Activated CD4-positive, alpha-beta memory T cell treated with anti-CD3 and anti-CD28 coated beads for 36 hours (primary cell): ENCODE measurements around the gene ATP5PB. TPM values are rescaled to one million over a fixed set of nuclear protein-coding genes. Genes with fewer than 3 reads are reported as not detected.

Experiments used
- CTCF ChIA-PET: fragments of 350-600 bp; sonication (Branson Sonifier 250); formaldehyde crosslinking; loops from one replicate; lab custom pipeline; 2021; ENCODE audit warnings: antibody characterized with exemption, inconsistent platforms; lab: Charles Lee
- POLR2A ChIA-PET: fragments of 350-600 bp; sonication (Branson Sonifier 250); formaldehyde crosslinking; loops from one replicate; lab custom pipeline; 2021; ENCODE audit warnings: antibody characterized with exemption; lab: Charles Lee
- DNase-seq: peaks from one replicate; pipeline ENCODE4 v3.0.0-alpha.2; 2020
- H3K27ac Mint-ChIP-seq: one replicate; pipeline ENCODE4 v1.8.0; 2021; ENCODE audit warnings: mixed read lengths
- H3K27me3 Mint-ChIP-seq: one replicate; pipeline ENCODE4 v1.8.0; 2021; ENCODE audit warnings: mixed read lengths
- H3K36me3 Mint-ChIP-seq: one replicate; pipeline ENCODE4 v1.8.0; 2021; ENCODE audit warnings: mixed read lengths
- H3K4me1 Mint-ChIP-seq: one replicate; pipeline ENCODE4 v1.8.0; 2021; ENCODE audit warnings: low read depth, mixed read lengths
- H3K4me3 Mint-ChIP-seq: one replicate; pipeline ENCODE4 v1.8.0; 2021; ENCODE audit warnings: mild to moderate bottlenecking, mixed read lengths
- H3K9me3 Mint-ChIP-seq: one replicate; pipeline ENCODE4 v1.8.0; 2021; ENCODE audit warnings: mixed read lengths
- intact Hi-C: fragments of 100-400 bp; cut with micrococcal nuclease; formaldehyde crosslinking; loops from one replicate; pipeline ENCODE4 v1.15.1; 2023
- total RNA-seq, 2 experiments: library from RNA; stranded (reverse); gene quantifications; one replicate each; pipeline ENCODE4 v1.2.3, GENCODE V29; 2021

ATP5PB gene
- total RNA-seq, 2 experiments from 2014 or later, result 300 to 302 TPM

DNA sequence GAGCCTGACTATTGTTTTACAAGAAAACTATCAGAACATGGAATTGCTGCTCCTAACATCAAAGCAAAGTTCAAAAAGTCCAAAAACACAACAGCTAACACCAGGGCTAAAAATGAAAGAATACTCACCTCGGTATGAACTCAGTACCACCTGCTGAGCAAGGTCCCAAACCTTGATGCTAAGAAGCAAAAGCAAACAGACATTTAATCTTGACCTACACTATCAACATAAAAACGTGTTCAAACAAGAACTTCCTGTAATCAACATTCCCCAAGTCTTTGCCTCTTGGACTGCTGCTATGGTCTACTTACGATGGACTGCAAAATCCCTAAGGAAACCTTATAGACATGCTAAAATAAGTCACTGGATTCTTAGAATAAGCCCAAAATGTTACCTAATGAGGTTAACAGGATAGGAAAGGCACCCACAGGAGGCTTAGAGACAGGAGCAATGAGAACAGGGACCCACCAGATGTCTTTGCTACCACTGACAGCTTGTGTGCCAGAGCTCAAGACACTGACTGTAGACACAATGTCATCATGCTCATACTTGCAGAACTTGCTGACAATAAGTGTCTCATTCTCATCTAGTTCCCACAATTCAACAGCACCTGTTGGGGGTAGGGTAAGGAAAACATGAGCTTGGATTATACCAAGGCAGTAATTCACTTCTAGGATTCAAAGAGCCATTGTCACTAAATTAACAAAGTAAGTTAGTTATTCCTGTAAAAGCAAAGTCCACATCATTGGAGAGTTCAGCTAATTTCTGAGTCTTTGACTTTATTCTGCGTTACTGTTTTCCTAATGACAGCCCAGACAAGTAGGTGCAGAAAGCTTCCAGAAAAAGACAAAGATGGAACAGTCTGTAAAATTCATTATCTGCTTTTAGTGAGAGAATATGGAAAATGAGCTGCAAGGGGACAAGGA is 2.0 kb upstream of the ATP5PB start:
- Mint-ChIP-seq H3K27me3 (no peaks in the 10 kb centered on the region), H3K9me3 (no peaks in the 10 kb centered on the region), H3K36me3 (peaks cover 48% of the 10 kb centered on the region), H3K4me3 (peak overlapping the region; percentile 100), H3K4me1 (peaks cover 72% of the 10 kb centered on the region), H3K27ac (peak overlapping the region; percentile 94)
- intact Hi-C loops, result loop anchor here (5.0 to 10.0 kb wide), 3 partner anchors 245 to 572 kb away; partner anchors contain the start of genes CD53, CEPT1, DENND2D and DRAM2
- no peak for DNase-seq
- ChIA-PET CTCF (interaction anchor here (1.0 to 3.1 kb wide), 11 partner anchors 10 to 322 kb away, joined by 3 to 11 read pairs (median 5); no protein-coding TSS in a partner anchor), POLR2A (interaction anchor here (0.6 to 1.7 kb wide), 7 partner anchors 9 to 813 kb away, joined by 3 to 5 read pairs (median 3); no protein-coding TSS in a partner anchor)

DNA sequence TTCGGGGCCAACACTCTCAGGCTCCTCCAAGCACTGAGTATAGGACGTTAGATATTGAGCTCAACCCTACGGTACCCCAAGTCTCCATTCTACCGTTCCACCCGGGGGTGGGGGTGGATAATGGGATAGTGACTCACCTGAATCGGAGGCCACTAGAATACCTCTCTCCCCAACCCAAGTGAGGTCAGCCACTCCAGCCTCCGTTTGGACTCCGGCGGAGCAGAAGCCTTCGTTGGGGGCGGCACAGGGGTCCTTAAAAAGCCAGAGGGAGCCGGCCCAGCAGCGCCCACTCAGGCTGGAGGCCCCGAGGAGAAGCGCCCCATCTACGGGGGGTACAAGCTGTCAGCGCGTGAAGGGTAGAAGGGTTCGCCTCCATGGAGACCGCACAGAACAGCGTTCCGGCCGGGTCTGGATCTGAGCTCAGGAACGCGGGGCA is 764 bp upstream of the ATP5PB start:
- peaks cover 35% of the 10 kb centered on the region for H3K36me3 Mint-ChIP-seq
- intact Hi-C loops, result loop anchor here (2.0 to 10.0 kb wide), 6 partner anchors 58 to 1110 kb away; partner anchors contain the start of genes CD53, CEPT1, DENND2D and DRAM2
- no peaks in the 10 kb centered on the region for H3K9me3 Mint-ChIP-seq

DNA sequence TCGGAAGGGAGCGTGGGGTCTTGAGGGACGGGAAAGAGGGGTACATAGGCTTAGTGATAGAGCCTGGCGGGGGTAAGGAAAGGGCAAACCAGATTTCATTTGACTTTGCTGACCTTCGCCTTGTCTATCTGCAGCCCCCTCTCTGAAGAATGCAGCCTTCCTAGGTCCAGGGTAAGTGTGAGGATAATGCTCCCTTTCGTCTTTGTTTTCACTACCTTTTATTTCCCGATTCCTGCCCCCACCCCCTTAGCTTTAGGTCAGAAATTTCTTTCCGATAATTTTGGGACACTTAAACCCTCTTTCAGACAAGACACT is 396 bp downstream of the ATP5PB start:
- ChIA-PET POLR2A (interaction anchor here (1.4 to 1.6 kb wide), 2 partner anchors 11 to 47 kb away, joined by 3 read pairs; no protein-coding TSS in a partner anchor), CTCF (interaction anchor here (0.6 to 3.1 kb wide), 6 partner anchors 44 to 305 kb away, joined by 3 to 11 read pairs (median 7); no protein-coding TSS in a partner anchor)
- Mint-ChIP-seq H3K9me3 (no peaks in the 10 kb centered on the region), H3K4me1 (peaks cover 74% of the 10 kb centered on the region), H3K27ac (peak overlapping the region; percentile 94), H3K4me3 (peak overlapping the region; percentile 100), H3K27me3 (no peaks in the 10 kb centered on the region), H3K36me3 (peaks cover 31% of the 10 kb centered on the region)
- intact Hi-C loops, result loop anchor here (1.0 to 10.0 kb wide), 8 partner anchors 22 to 1111 kb away; partner anchors contain the start of genes CD53, CEPT1, DDX20 and DENND2D
- DNase-seq, result no peak

More for the DNA sequence above, 764 bp upstream of the ATP5PB start:
- ChIA-PET CTCF (interaction anchor here (0.7 to 3.1 kb wide), 13 partner anchors 8 to 321 kb away, joined by 3 to 11 read pairs (median 5); no protein-coding TSS in a partner anchor), POLR2A (interaction anchor here (0.5 to 1.7 kb wide), 7 partner anchors 10 to 1062 kb away, joined by 3 to 5 read pairs (median 4); no protein-coding TSS in a partner anchor)
- H3K4me1 Mint-ChIP-seq, result peaks cover 72% of the 10 kb centered on the region
- peak; percentile 50 for DNase-seq
- H3K4me3 Mint-ChIP-seq, result peak overlapping the region; percentile 100
- no peaks in the 10 kb centered on the region for H3K27me3 Mint-ChIP-seq
- peak overlapping the region; percentile 94 for H3K27ac Mint-ChIP-seq

DNA sequence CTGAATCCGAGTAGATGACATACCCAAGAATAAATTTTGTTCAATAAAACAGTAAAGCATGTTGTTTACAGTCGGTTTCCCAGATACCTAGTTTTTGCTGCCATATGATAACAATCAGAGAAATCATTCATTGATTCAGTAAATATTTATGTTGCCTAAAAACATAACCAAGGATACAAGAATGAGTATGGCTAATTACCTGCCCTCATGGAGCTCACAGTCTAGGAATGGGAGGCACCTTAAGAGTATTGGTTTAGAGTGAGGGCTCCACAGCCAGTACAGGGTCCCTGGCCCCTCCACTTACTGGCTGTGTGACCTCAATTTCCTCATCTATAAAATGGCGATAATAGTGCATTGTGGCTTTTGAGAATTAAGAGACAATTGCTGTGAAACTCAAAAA is 921 bp downstream of the ATP5PB start:
- Mint-ChIP-seq H3K4me3 (peak overlapping the region; percentile 100), H3K9me3 (no peaks in the 10 kb centered on the region), H3K27ac (peak overlapping the region; percentile 94), H3K36me3 (peaks cover 35% of the 10 kb centered on the region), H3K4me1 (peaks cover 74% of the 10 kb centered on the region), H3K27me3 (no peaks in the 10 kb centered on the region)
- DNase-seq, result no peak
- intact Hi-C loops, result no loop called here
- ChIA-PET POLR2A (interaction anchor here (1.4 kb wide), 1 partner anchor 11 kb away, joined by 3 read pairs; no protein-coding TSS in a partner anchor), CTCF (no interaction called here)

DNA sequence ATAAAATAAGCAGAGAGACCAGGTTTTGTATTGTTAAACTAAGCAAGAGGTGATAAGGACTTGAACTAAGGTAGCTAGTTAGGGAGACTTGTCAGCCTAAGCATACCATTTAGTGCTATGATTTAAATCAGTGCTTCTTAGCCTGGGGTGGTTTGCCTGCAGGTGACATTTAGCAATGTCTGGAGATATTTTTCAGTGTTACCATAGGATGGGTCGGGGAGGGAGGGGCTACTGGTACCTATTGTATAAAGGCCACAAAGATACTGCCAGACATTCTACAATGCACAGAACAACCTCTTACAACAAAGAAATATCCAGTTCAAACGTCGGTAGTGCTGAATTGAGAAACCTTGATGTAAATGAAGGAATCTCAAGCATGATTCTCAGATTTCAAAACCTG is 3.3 kb downstream of the ATP5PB start:
- intact Hi-C loops, result no loop called here
- Mint-ChIP-seq H3K27me3 (no peaks in the 10 kb centered on the region), H3K4me3 (no peak overlapping the region), H3K4me1 (peaks cover 65% of the 10 kb centered on the region), H3K36me3 (peaks cover 46% of the 10 kb centered on the region), H3K9me3 (no peaks in the 10 kb centered on the region), H3K27ac (no peak overlapping the region)
- ChIA-PET POLR2A (no interaction called here), CTCF (interaction anchor here (0.7 to 2.0 kb wide), 5 partner anchors 16 to 315 kb away, joined by 3 to 8 read pairs (median 4); no protein-coding TSS in a partner anchor)
- no peak for DNase-seq

DNA sequence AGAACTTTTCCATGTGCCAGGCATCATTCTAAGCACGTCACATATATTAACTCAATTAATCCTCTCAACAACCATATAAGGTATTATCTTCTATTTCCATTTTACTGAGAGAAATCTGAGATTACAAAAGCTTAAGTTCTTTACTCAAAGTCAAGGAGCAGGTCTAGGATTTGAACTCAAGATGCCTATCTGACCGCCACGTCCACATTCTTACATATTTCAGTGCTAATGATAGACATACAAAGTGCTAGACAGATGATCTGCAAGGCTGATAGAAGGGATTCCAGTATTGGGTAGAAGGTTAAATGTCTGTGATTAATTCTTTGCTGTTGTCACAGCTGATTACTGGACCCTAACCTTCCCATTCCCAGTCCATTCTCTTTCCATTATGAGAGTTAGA is 4.4 kb downstream of the ATP5PB start:
- Mint-ChIP-seq H3K4me1 (peaks cover 57% of the 10 kb centered on the region), H3K27me3 (no peaks in the 10 kb centered on the region), H3K9me3 (no peaks in the 10 kb centered on the region), H3K4me3 (no peak overlapping the region), H3K36me3 (peaks cover 55% of the 10 kb centered on the region), H3K27ac (peak overlapping the region; percentile 38)
- POLR2A ChIA-PET, result interaction anchor here (0.8 kb wide), 1 partner anchor 54 kb away, joined by 3 read pairs; no protein-coding TSS in a partner anchor
- DNase-seq, result no peak
- intact Hi-C loops, result no loop called here
- CTCF ChIA-PET, result interaction anchor here (0.7 to 2.0 kb wide), 6 partner anchors 15 to 316 kb away, joined by 3 to 8 read pairs (median 4); no protein-coding TSS in a partner anchor

DNA sequence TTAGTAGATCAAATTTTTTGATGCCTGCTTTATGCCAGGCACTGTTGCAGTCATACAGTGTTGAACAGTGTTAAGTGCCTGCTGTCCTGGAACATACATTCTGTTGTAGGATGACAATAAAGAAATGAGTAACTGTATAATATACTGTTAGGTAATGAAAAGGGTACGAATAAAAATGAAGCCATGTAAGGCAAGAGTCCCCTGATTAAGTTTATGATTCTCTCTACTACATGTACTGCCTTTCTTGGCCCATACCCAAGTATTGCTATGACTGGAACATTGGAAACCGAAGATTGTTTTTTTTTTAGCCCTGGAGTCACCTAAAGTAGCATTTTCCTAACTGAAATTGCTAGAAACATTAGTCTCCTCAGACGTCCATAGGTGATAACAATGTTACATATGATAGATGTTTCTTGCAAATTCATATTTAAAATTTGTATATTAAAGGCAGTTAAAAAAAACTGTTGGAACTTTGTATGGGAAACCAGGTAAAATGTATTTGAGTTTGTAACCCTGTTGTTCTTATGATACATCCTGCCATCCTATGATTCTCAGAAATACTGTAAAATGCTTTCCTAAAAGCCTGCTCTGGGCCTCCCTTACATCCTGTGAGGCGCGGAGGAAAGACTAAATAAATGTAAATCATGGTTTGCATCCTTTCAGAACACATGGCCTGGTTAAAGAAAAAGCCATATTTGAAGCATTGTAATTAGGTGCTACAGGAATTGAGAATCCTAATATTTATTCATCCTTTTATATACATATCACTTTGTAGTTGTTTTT is 5.8 kb downstream of the ATP5PB start:
- DNase-seq, result no peak

DNA sequence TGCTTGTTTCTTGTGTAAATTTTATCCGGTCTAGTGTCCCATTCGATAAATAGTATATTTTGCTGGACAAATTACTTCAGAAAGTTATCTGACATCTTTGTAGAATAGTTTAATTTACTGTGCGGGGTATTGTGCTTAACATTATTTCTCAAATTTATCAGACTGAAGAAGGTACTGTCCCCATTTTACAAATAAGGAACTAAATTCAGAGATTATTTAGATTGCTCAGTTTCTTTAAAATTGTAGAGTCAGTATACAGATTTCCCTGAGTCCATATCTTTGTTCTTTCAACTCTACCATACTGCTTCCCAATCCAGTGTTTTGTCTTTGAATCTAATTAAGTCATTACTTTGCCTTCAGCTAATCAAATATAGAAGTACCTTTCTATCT is 6.4 kb downstream of the ATP5PB start:
- Mint-ChIP-seq H3K36me3 (peaks cover 55% of the 10 kb centered on the region), H3K4me3 (no peak overlapping the region), H3K27ac (peak overlapping the region; percentile 79), H3K9me3 (no peaks in the 10 kb centered on the region), H3K27me3 (no peaks in the 10 kb centered on the region), H3K4me1 (peaks cover 51% of the 10 kb centered on the region)
- ChIA-PET POLR2A (no interaction called here), CTCF (no interaction called here)
- intact Hi-C loops, result loop anchor here (1.0 kb wide), 1 partner anchor 16 kb away; no protein-coding TSS in a partner anchor
- no peak for DNase-seq

More for the DNA sequence above, 5.8 kb downstream of the ATP5PB start:
- Mint-ChIP-seq H3K27me3 (no peaks in the 10 kb centered on the region), H3K4me1 (peaks cover 55% of the 10 kb centered on the region), H3K36me3 (peaks cover 53% of the 10 kb centered on the region), H3K27ac (peak overlapping the region; percentile 79), H3K4me3 (peak overlapping the region; percentile 41), H3K9me3 (no peaks in the 10 kb centered on the region)
- CTCF ChIA-PET, result interaction anchor here (0.9 kb wide), 1 partner anchor 30 kb away, joined by 3 read pairs; no protein-coding TSS in a partner anchor
- intact Hi-C loops, result loop anchor here (1.0 kb wide), 1 partner anchor 16 kb away; no protein-coding TSS in a partner anchor
- POLR2A ChIA-PET, result no interaction called here

DNA sequence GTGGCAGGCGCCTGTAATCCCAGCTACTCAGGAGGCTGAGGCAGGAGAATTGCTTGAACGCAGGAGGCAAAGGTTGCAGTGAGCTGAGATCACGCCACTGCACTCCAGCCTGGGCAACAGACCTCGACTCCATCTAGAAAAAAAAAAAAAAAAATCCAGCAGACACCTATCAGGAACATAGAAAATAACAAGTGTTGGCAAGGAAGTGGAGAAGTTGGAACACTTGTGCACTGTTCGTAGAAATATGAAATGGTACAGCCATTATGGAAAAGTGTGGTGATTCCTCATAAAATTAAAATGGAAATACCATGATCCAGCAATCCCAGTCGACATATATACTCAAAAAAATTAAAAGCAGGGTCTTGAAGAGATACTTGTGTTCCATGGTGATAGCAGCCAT is 12.5 kb downstream of the ATP5PB start:
- DNase-seq, result no peak
- H3K27ac Mint-ChIP-seq, result no peak overlapping the region
- no peaks in the 10 kb centered on the region for H3K9me3 Mint-ChIP-seq
- no peak overlapping the region for H3K4me3 Mint-ChIP-seq
- ChIA-PET POLR2A (no interaction called here), CTCF (no interaction called here)
- H3K27me3 Mint-ChIP-seq, result no peaks in the 10 kb centered on the region
- H3K36me3 Mint-ChIP-seq, result peaks cover 37% of the 10 kb centered on the region
- peaks cover 7% of the 10 kb centered on the region for H3K4me1 Mint-ChIP-seq
- intact Hi-C loops, result no loop called here

DNA sequence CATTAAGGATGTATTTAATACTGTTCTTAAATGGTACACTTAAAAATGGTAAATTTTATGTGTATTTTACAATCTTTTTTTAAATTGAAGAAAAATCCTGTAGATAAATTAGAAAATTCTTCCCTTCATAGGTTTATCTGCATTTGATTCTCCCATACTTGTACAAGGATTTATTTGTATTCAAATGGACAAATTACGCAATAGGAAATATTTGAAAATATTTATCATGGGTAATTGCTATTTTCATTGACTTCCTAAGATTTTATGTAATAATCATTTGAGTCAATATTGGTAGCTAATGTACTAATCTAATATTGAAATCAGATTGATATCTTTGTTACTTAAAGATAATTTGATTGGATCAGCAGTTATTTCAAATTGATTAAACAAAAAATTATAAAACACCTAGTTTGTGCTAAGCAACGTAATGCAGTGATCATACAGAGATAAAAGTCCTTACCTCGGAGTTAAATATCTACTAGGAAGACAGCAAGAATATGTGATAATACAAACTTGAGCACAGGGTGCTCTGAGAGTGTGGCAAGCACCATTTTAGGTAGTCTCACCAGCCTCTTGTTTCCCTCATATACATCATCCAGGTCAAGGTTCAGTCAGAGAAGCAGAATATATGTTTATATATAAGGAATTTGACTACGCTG is 13.2 kb downstream of the ATP5PB start:
- H3K4me1 Mint-ChIP-seq, result peaks cover 7% of the 10 kb centered on the region
- no peak overlapping the region for H3K27ac Mint-ChIP-seq
- no peaks in the 10 kb centered on the region for H3K27me3 Mint-ChIP-seq
- DNase-seq, result no peak
- ChIA-PET POLR2A (interaction anchor here (0.8 kb wide), 1 partner anchor 15 kb away, joined by 3 read pairs; no protein-coding TSS in a partner anchor), CTCF (interaction anchor here (0.7 to 1.5 kb wide), 5 partner anchors 19 to 285 kb away, joined by 3 to 6 read pairs (median 3); no protein-coding TSS in a partner anchor)
- no peaks in the 10 kb centered on the region for H3K9me3 Mint-ChIP-seq
- no peak overlapping the region for H3K4me3 Mint-ChIP-seq
- H3K36me3 Mint-ChIP-seq, result peaks cover 34% of the 10 kb centered on the region
- intact Hi-C loops, result no loop called here
